ENCODE data around the gene TLL2.

- TF ChIP-seq, protein P1, sequence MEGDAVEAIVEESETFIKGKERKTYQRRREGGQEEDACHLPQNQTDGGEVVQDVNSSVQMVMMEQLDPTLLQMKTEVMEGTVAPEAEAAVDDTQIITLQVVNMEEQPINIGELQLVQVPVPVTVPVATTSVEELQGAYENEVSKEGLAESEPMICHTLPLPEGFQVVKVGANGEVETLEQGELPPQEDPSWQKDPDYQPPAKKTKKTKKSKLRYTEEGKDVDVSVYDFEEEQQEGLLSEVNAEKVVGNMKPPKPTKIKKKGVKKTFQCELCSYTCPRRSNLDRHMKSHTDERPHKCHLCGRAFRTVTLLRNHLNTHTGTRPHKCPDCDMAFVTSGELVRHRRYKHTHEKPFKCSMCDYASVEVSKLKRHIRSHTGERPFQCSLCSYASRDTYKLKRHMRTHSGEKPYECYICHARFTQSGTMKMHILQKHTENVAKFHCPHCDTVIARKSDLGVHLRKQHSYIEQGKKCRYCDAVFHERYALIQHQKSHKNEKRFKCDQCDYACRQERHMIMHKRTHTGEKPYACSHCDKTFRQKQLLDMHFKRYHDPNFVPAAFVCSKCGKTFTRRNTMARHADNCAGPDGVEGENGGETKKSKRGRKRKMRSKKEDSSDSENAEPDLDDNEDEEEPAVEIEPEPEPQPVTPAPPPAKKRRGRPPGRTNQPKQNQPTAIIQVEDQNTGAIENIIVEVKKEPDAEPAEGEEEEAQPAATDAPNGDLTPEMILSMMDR (conservative IDR thresholded peaks at IDR 0.05; ENCODE audit: low read length) = no peak
- TF ChIP-seq EZH2phosphoT487 (IDR thresholded peaks at IDR 0.05; ENCODE audit: borderline replicate concordance) = no peak
Observed at GRCh38 chr10:96540240-96540639, 26.5 kb upstream of the TLL2 start.

Measured in Loucy (cell line).